GM23248 (cell line): ENCODE results near the gene AOPEP. TPM values are rescaled to one million over a fixed set of nuclear protein-coding genes. Genes with fewer than 3 reads are reported as not detected.

Experiments
- DNase-seq: peaks from one replicate; pipeline ENCODE4 v3.0.0-alpha.2; 2015
- H2AFZ ChIP-seq: fragments of 200-600 bp; sonication (generic); 2 replicates; pipeline ENCODE4 v1.6.1; 2016; ENCODE audit warnings: antibody characterized with exemption
- H3F3A ChIP-seq: fragments of 200-600 bp; sonication (generic); 2 replicates; pipeline ENCODE4 v1.6.1; 2016; ENCODE audit warnings: mild to moderate bottlenecking, antibody characterized with exemption, mixed run types; ENCODE audit not compliant: insufficient read depth
- H3K27ac ChIP-seq: fragments of 200-600 bp; sonication (generic); 2 replicates; pipeline ENCODE4 v1.5.1; 2016; ENCODE audit warnings: mild to moderate bottlenecking
- H3K27me3 ChIP-seq: fragments of 200-600 bp; sonication (generic); replicated peaks from 2 replicates; pipeline ENCODE4 v1.6.1; 2016; ENCODE audit warnings: mild to moderate bottlenecking; ENCODE audit not compliant: insufficient read depth
- H3K36me3 ChIP-seq: fragments of 200-600 bp; sonication (generic); 2 replicates; pipeline ENCODE4 v1.6.1; 2016; ENCODE audit warnings: low read depth, mild to moderate bottlenecking
- H3K4me1 ChIP-seq: fragments of 200-600 bp; sonication (generic); 2 replicates; pipeline ENCODE4 v1.6.1; 2016; ENCODE audit warnings: mild to moderate bottlenecking; ENCODE audit not compliant: insufficient read depth
- H3K4me2 ChIP-seq: fragments of 200-600 bp; sonication (generic); one replicate; pipeline ENCODE4 v1.6.1; 2016; ENCODE audit warnings: mild to moderate bottlenecking; ENCODE audit not compliant: unreplicated experiment
- H3K4me3 ChIP-seq: fragments of 200-600 bp; sonication (generic); 2 replicates; pipeline ENCODE4 v1.5.1; 2016; ENCODE audit warnings: mild to moderate bottlenecking
- H3K79me2 ChIP-seq: fragments of 200-600 bp; sonication (generic); 2 replicates; pipeline ENCODE4 v1.6.1; 2016; ENCODE audit warnings: mild to moderate bottlenecking; ENCODE audit not compliant: insufficient read depth
- H3K9ac ChIP-seq: fragments of 200-600 bp; sonication (generic); 2 replicates; pipeline ENCODE4 v1.6.1; 2016; ENCODE audit warnings: mild to moderate bottlenecking
- H3K9me2 ChIP-seq: fragments of 200-600 bp; sonication (generic); 2 replicates; pipeline ENCODE4 v1.6.1; 2016; ENCODE audit warnings: mixed run types, mild to moderate bottlenecking, moderate library complexity; ENCODE audit not compliant: insufficient read depth
- H3K9me3 ChIP-seq: fragments of 200-600 bp; sonication (generic); one replicate; pipeline ENCODE4 v1.6.1; 2017; ENCODE audit warnings: low read depth
- H4K20me1 ChIP-seq: fragments of 200-600 bp; sonication (generic); 2 replicates; pipeline ENCODE4 v1.6.0; 2016; ENCODE audit not compliant: insufficient read depth
- EZH2 ChIP-seq: fragments of 200-600 bp; sonication (generic); IDR thresholded peaks from 2 replicates; pipeline ENCODE4 v1.6.1; 2018; ENCODE audit warnings: antibody characterized with exemption, mild to moderate bottlenecking; ENCODE audit not compliant: insufficient read depth, poor library complexity, severe bottlenecking
- EZH2phosphoT487 ChIP-seq: fragments of 200-600 bp; sonication (generic); IDR thresholded peaks from 2 replicates; pipeline ENCODE4 v1.6.1; 2018; ENCODE audit warnings: antibody characterized with exemption, moderate library complexity, mild to moderate bottlenecking, low read depth; ENCODE audit not compliant: insufficient read depth
- WGBS, 2 experiments: methylation state at CpG; one replicate each; pipeline ENCODE4 v1.1.6; 2015 to 2017; ENCODE audit warnings: low lambda C conversion rate in 2 of 2, low coverage in 1 of 2; ENCODE audit errors: missing lambda C conversion rate in 2 of 2; 5-methylcytosine and 5-hydroxymethylcytosine counted together
- in situ Hi-C: fragments of 300-500 bp; cut with MboI; formaldehyde crosslinking; loops from 2 replicates; pipeline ENCODE4 v1.15.0; 2020
- polyA plus RNA-seq: library from polyadenylated mRNA; unstranded; fragments of >200 nt; fragmentation: Nextera tagmentation; extraction: Ambion mirVana; gene quantifications from 2 replicates; pipeline ENCODE4 v1.2.1, GENCODE V29; 2016
- total RNA-seq: library from RNA; depleted of rRNA; stranded (reverse); fragments of >200 nt; shearing (Covaris generic); gene quantifications from 2 replicates; pipeline ENCODE4 v1.2.3, GENCODE V29; 2014

Gene AOPEP
- total and polyA plus RNA-seq, 2 experiments from 2014 or later = 90.0 to 120 TPM

DNA sequence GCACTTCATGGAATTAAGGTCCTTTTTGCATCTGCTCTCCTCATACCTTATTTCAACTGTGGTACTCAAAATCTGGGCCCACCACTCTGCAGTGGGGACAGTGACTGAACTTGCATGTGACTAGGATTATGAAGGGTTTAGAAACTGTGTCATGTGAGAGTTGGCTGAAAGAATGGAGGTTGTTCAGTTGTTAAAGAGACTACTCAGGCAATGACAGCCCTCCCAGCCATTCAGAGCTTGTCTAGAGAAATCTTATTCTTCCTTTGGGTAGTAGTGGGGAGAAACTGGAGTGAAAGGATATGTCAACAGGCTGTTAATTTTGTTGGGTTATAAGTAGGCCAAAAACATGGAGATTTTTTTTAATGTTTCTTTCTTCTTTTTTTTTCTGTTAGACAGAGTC is 10.3 kb downstream of the AOPEP start:
- H3F3A ChIP-seq = no peaks in the 10 kb centered on the region
- H3K79me2 ChIP-seq = peaks cover 10% of the 10 kb centered on the region
- H4K20me1 ChIP-seq = no peaks in the 10 kb centered on the region
- no peaks in the 10 kb centered on the region for H3K36me3 ChIP-seq
- H3K27me3 ChIP-seq = no peaks in the 10 kb centered on the region
- H3K9ac ChIP-seq = no peak overlapping the region
- no peak for DNase-seq
- in situ Hi-C loops = no loop called here
- no peaks in the 10 kb centered on the region for H3K9me2 ChIP-seq
- H3K9me3 ChIP-seq = no peaks in the 10 kb centered on the region
- no peak for TF ChIP-seq EZH2phosphoT487
- no peak for TF ChIP-seq EZH2
- no peaks in the 10 kb centered on the region for H3K4me1 ChIP-seq
- H2AFZ ChIP-seq = no peak overlapping the region
- no peak overlapping the region for H3K27ac ChIP-seq
- H3K4me2 ChIP-seq = no peak overlapping the region
- no peak overlapping the region for H3K4me3 ChIP-seq

DNA sequence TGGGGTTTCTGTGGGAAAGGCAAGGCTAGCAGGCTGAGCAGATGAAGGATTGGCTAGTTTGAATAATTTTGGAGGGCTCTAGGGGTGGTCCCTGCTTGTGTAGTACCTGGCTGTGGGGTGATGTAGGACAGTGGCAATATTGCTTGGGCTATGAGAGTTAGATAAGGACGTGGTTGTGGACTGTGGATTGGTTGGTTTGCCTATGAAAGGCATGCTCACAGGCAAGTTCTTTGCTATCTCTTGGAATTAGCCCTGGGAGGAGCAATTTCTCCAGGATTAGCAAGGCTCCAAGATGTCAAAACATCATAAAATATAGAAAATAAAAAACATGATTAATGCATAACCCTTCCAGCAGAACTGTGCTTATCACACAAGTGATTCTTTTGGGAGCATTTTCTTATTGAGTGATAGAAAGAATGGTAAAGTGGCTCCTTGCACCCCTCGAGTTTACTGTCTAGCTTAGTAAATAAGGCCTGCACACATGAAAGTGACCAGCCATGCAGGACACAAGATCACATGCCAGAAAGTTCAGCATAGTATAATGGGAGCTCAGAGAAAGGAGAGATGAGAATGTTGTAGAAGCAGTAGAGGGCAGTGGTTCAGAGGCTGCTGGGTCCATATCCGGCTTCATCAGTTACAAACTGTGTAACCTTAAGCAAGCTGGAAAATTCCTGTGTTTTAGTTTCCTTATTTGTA is 13.8 kb downstream of the AOPEP start:
- WGBS, 2 experiments = 93 to 97% methylated on average over 3 of the region's 3 CpGs
- H3K27me3 ChIP-seq = no peaks in the 10 kb centered on the region
- no peak for DNase-seq
- H3K4me3 ChIP-seq = no peak overlapping the region
- H3K4me2 ChIP-seq = no peak overlapping the region
- H3K79me2 ChIP-seq = peaks cover 5% of the 10 kb centered on the region
- no peak overlapping the region for H2AFZ ChIP-seq
- H3K9ac ChIP-seq = no peak overlapping the region
- in situ Hi-C loops = no loop called here
- TF ChIP-seq EZH2 (no peak), EZH2phosphoT487 (no peak)
- no peak overlapping the region for H3K27ac ChIP-seq
- no peaks in the 10 kb centered on the region for H4K20me1 ChIP-seq
- no peaks in the 10 kb centered on the region for H3K9me2 ChIP-seq
- H3K4me1 ChIP-seq = no peaks in the 10 kb centered on the region
- no peaks in the 10 kb centered on the region for H3K36me3 ChIP-seq
- H3F3A ChIP-seq = no peaks in the 10 kb centered on the region
- H3K9me3 ChIP-seq = no peaks in the 10 kb centered on the region

DNA sequence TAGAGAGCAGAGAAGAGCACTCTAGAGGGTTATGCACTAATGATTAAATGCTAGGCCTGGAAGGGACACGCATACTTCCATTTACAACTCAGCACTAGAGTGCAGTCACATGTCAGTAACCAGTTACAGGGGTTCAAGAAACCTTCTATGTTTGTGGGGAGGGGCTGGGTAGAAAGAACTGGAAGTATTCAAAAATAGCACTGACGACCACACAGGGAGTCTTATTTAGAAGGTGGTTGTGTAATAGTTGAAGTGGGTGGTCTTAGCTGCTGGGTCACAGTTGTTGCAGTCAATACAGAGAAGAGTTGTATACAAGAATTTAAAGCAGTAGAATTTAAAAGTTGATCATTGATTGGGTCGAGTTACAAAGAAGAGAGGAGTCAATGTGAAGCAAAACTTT is 15.4 kb downstream of the AOPEP start:
- Histone ChIP-seq H2AFZ (no peak overlapping the region), H3F3A (no peaks in the 10 kb centered on the region), H3K27ac (no peak overlapping the region), H3K9ac (no peak overlapping the region), H3K4me3 (no peak overlapping the region), H3K4me2 (no peak overlapping the region), H3K9me3 (no peaks in the 10 kb centered on the region), H4K20me1 (no peaks in the 10 kb centered on the region), H3K79me2 (peaks cover 5% of the 10 kb centered on the region; the same call in 1 of the 2 replicates), H3K9me2 (no peaks in the 10 kb centered on the region), H3K36me3 (no peaks in the 10 kb centered on the region), H3K27me3 (no peaks in the 10 kb centered on the region), H3K4me1 (no peaks in the 10 kb centered on the region)
- 56 to 64% methylated on average over 3 of the region's 3 CpGs for WGBS, 2 experiments
- TF ChIP-seq EZH2phosphoT487 = no peak
- TF ChIP-seq EZH2 = no peak
- no peak for DNase-seq
- in situ Hi-C loops = no loop called here

DNA sequence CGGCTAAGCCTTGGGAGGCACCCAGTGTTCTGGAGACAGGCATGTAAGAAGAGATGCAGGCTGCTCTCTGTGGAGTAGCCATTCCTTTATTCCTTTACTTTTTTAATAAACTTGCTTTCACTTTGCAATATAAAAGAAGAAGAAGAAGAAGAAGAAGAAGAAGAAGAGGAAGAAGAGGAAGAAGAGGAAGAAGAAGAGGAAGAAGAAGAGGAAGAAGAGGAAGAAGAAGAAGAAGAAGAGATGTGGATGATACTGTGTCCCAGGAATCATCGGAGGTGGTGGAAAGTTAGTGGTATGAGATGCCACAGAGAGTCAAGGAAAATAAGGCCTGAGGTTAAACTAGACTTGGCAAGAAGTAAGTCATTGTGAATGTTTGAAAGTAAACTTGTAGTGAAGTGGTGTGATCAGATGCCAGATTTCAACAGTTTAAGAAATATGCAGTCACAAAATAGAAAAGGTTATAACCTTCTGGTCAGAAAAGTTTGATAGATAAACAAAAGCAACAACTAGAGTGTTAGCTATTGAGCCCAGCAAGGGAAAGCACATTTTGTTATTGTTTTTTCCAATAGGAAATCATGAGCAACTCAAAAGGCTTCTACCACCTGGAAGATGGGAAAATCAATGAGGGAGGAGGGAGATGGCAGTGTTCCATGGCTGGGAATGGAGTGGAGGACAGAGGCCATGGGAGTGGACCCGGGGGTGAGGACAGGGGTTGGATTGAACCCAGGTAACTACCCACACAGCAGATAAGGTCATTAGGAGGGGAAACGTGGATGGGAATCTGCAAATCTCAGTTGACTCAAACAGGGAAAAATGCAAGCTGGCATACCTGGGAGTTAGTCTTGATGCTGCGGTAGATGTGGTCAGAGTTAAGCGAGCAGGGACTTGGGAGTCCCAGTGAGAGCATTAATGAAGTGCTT is 16.8 kb downstream of the AOPEP start:
- no peak for TF ChIP-seq EZH2phosphoT487
- no peak for TF ChIP-seq EZH2
- Histone ChIP-seq H3K9me3 (no peaks in the 10 kb centered on the region), H3K4me3 (no peak overlapping the region), H3K4me1 (no peaks in the 10 kb centered on the region), H3K27ac (no peak overlapping the region), H3K4me2 (no peak overlapping the region), H2AFZ (no peak overlapping the region), H3K9ac (no peak overlapping the region), H3F3A (no peaks in the 10 kb centered on the region), H4K20me1 (no peaks in the 10 kb centered on the region), H3K79me2 (no peaks in the 10 kb centered on the region), H3K27me3 (no peaks in the 10 kb centered on the region), H3K9me2 (no peaks in the 10 kb centered on the region), H3K36me3 (no peaks in the 10 kb centered on the region)
- DNase-seq = no peak
- 76 to 79% methylated on average over 6 of the region's 6 CpGs for WGBS, 2 experiments
- in situ Hi-C loops = no loop called here
